Measurements from ENCODE around the gene TOR4A.
A peak's percentile ranks its signal among the peaks of the same experiment; 100 is the strongest.

Gene TOR4A

GRCh38 chr9:137306066-137306849, 28.7 kb downstream of the TOR4A start:
- no peak for DNase-seq
- no peak for ATAC-seq

DNA sequence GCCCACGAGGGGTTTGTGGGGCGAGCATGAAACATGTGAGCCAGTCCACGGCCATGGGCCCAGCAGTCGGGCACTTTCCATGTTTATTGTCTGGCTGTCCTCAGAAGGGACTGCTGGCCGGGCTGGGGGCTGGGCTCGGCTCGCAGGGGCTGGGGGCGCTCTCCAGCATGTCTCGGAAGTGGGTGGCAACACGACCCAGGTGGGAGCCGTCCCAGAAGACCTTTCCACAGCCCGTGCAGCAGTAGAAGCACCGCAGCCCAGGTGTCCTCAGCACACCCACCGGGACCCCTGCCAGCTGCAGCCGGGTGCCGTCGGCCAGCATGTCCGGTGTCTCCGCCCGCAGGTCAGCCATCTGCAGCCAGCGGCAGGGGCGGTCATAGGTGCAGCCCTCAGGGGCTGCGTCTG, 29.3 kb downstream of the TOR4A start:
- DNase-seq (no peak), ATAC-seq (no peak)

- DNase-seq (peak; percentile 5), ATAC-seq (no peak)
Measured at GRCh38 chr9:137307255-137308056, 29.9 kb downstream of the TOR4A start.

GRCh38 chr9:137308057-137308619, 30.6 kb downstream of the TOR4A start:
- no peak for ATAC-seq

GRCh38 chr9:137309368-137310188, 32.1 kb downstream of the TOR4A start:
- ATAC-seq, result no peak
- no peak for DNase-seq

More at GRCh38 chr9:137308057-137308619, 30.6 kb downstream of the TOR4A start:
- peak; percentile 5 for DNase-seq

DNA sequence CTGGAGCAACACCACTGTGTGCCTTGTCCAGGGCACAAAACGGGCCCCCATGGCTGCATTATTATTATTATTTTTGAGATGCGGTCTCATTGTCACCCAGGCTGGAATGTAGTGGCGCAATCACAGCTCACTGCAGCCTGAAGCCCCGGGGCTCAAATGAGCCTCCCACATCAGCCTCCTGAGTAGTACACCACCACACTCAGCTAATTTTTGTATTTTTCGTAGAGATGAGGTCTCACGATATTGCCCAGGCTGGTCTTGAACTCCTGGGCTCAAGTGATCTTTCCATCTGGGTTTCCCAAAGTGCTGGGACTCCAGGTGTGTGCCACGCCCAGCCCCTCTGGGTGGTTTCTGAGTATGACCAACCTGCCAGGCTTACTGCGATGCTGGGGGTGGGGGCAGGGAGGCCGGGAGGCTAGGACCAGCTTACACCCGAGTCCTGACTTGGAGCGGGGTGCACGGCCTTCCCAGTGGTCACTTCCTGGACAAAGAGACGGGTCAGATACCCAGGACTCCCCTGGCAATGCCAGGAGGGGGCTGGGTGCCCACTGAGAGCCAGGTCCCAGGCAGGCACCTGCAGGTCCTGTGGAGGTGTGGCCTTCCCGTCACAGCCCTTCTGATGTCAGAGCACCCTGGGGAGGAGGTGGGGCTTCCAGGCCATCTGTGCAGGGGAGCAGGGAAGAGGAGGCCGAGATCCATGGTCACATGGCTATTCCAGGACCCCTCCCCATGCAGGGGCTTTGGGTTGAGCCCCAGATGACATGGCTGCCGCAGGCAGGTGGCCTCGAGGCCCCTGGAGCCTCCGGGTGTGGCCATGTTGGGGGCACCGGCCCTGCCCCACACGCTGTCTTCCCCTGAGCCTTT, 32.9 kb downstream of the TOR4A start:
- ATAC-seq (no peak), DNase-seq (no peak)

GRCh38 chr9:137311171-137311985, 33.9 kb downstream of the TOR4A start:
- ATAC-seq (no peak), DNase-seq (peak; percentile 37)

DNA sequence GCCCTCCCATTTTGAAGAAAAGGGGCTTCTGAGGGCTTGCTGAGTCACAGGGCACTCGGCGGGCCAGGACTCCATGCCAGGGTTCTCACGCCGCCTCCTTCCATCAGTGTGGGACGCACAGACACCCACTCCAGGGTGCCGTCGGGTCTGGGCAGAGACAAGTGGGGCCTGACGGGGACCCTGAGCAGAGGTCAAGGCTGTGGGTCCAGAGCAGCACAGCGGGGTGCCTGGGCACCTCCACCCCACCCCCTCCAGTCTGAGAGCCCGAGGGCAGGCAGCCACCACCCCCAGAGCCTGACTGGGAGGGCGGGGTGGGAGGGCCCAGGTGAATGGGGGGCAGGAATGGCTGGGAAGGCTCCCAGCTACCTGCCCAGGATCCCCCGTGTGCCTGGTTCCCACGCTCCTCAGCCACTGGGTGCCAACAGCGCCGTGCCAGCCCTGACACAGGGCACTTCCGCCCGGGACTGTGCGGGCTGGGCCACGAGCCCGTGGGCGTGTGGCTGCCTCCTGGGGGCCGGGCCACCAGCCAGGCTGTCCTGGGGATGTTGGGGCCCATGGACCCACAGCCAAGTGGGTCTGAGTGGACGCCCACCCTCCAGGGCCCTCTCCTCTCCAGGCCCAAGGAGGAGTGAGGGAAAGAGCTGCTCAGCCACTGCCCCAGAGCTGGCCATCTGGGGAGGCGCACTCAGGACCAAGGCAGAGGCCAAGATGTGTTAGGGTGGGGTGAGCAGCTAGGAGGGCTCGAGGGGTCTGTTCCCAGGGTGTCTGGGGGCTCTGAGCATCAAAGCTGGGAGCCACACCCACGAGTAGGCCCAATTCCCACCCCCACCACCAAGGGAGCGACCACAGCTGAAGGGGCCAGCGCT, 34.7 kb downstream of the TOR4A start:
- ATAC-seq (no peak), DNase-seq (no peak)

- DNase-seq, result no peak
- ATAC-seq, result no peak
Measured at GRCh38 chr9:137312852-137313325, 35.4 kb downstream of the TOR4A start.

GRCh38 chr9:137313326-137313936, 35.9 kb downstream of the TOR4A start:
- ATAC-seq (no peak), DNase-seq (no peak)

- ATAC-seq (no peak), DNase-seq (no peak)
Measured at GRCh38 chr9:137313956-137314560, 36.5 kb downstream of the TOR4A start.

DNA sequence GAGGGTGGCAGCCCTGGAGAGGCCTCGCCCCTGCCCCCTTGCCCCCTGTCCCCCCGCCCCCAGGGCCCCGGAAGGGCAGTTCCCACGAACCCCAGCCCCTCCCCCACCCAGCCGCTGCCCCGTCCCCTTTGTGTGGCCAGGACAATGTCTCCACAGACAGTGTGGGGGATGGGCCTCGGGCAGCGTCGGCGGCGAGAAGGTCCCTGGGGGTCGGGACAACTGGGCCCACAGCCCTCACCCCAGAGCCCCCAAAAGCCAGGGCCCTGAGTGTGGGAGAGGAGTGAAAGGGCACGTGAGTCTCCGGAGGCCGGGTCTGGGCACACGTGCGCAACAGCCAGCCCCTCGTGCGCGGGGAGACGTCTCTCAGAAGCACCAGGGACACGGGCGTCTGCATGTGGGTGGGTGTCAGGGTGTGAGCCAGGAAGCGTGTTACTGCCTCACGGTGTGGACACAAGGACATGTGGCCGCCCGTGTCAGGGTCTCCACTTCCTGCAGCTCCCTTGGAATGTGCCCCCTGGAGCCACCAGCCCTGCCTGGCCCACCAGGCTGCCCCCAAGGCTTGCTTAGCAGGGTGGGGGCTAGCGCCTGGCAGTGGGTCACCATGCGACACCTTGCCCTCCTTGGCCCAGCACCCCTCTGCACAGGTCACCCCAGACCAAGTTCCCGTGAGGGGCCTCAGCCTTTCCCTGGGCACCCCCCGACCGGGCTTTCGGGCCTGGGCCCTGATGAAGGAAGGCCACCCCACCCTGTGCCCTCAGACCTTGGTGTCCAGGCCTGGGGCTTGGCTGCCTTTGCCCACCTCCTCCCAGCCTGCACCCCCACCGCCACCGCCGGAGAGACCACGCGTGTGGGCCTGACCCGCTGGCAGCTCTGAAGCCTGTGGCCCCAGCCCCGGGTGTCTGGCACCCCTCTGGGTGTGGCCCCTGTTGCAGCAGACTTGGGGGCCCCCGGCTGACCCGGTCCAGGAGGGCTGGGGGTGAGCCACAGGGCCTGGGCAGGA, 37.3 kb downstream of the TOR4A start:
- no peak for ATAC-seq
- peak; percentile 3 for DNase-seq

DNA sequence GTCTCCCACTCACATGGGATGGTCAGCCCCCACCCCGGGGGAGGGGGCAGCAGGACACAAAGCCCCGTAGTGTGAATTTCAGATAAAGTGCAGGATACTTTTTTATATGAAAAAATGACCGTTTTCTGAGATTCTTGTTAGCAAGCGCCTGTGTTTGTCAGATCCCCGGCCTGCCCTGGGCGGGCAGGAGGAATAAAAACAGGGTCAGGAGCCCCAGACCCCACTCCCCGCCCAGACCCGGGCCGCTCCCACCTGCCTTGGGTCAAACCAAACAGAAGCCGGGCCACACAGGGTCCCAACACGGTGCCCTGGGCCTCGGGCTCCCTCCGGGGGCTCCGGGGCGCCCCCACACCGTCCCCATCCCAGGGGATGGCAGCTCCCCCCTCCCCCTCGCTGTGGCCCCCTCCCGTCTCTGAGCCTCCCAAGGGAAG, 38.1 kb downstream of the TOR4A start:
- ATAC-seq (no peak), DNase-seq (no peak)

- ATAC-seq (peak; percentile 56), DNase-seq (peak; percentile 44)
Measured at GRCh38 chr9:137316012-137316981, 38.8 kb downstream of the TOR4A start.

- no peak for DNase-seq
- ATAC-seq, result no peak
Measured at GRCh38 chr9:137317021-137317717, 39.6 kb downstream of the TOR4A start.

Data from stimulated activated naive CD8-positive, alpha-beta T cell treated with anti-CD3 and anti-CD28 coated beads, Interleukin-15, Interleukin-2, amounts not matched to agents 100 U/mL and 50 U/mL, for 24 hours (primary cell).